H1 (cell line): Measurements from ENCODE around the gene TOPORS.
A peak's percentile ranks its signal among the peaks of the same experiment; 100 is the strongest.

Experiments
- CBX5 ChIP-seq: fragments of 300-800, 300-1000 bp; sonication (generic); IDR thresholded peaks from 2 replicates; pipeline ENCODE4 v1.7.1; 2016; ENCODE audit warnings: antibody characterized with exemption, low read length, low read depth
- CHD1 ChIP-seq: IDR thresholded peaks from 2 replicates; pipeline ENCODE4 v1.6.1; 2012; ENCODE audit warnings: low read depth, low read length, improper control_type of control experiment
- CTCF ChIP-seq, 3 experiments: IDR thresholded peaks; 1 replicate in 2 of 3; 2 replicates in 1 of 3; pipeline versions ENCODE4 v1.5.1 to v1.6.1; 2011; ENCODE audit warnings: low read length in 3 of 3, mild to moderate bottlenecking in 3 of 3, inconsistent platforms in 2 of 3, low read depth in 1 of 3, moderate library complexity in 1 of 3; ENCODE audit not compliant: insufficient read depth in 1 of 3; ENCODE audit errors: control extremely low read depth in 1 of 3
- EGR1 ChIP-seq: IDR thresholded peaks from 2 replicates; pipeline ENCODE4 v1.6.1; 2011; ENCODE audit warnings: low read depth, low read length, borderline replicate concordance
- EP300 ChIP-seq, 2 experiments: IDR thresholded peaks; 1 replicate in 1 of 2; 2 replicates in 1 of 2; pipeline ENCODE4 v1.6.1; 2011 to 2012; ENCODE audit warnings: low read depth in 2 of 2, low read length in 2 of 2, mild to moderate bottlenecking in 2 of 2, borderline replicate concordance in 1 of 2, inconsistent platforms in 1 of 2, moderate library complexity in 1 of 2
- HDAC6 ChIP-seq: IDR thresholded peaks from one replicate; pipeline ENCODE4 v1.7.1; 2012; ENCODE audit warnings: low read depth, mild to moderate bottlenecking, inconsistent platforms, low read length, moderate library complexity
- JUN ChIP-seq: IDR thresholded peaks from 2 replicates; pipeline ENCODE4 v1.6.1; 2011; ENCODE audit warnings: low read depth, mild to moderate bottlenecking, improper control_type of control experiment, low read length
- JUND ChIP-seq: IDR thresholded peaks from 2 replicates; pipeline ENCODE4 v1.6.1; 2011; ENCODE audit warnings: mild to moderate bottlenecking, improper control_type of control experiment, low read length
- POLR2A ChIP-seq, 2 experiments: IDR thresholded peaks; 1 replicate in 1 of 2; 2 replicates in 1 of 2; pipeline ENCODE4 v1.6.1; 2011; ENCODE audit warnings: low read depth in 2 of 2, low read length in 2 of 2, mild to moderate bottlenecking in 2 of 2; ENCODE audit errors: control extremely low read depth in 1 of 2
- POLR2AphosphoS5 ChIP-seq: IDR thresholded peaks from 2 replicates; pipeline ENCODE4 v1.6.1; 2011; ENCODE audit warnings: low read depth, low read length
- SP1 ChIP-seq: IDR thresholded peaks from 2 replicates; pipeline ENCODE4 v1.6.1; 2011; ENCODE audit warnings: low read depth, low read length
- SRF ChIP-seq: IDR thresholded peaks from 2 replicates; pipeline ENCODE4 v1.6.1; 2011; ENCODE audit warnings: mild to moderate bottlenecking, low read depth, low read length, moderate library complexity
- TAF1 ChIP-seq: IDR thresholded peaks from 2 replicates; pipeline ENCODE4 v1.6.1; 2011; ENCODE audit warnings: mild to moderate bottlenecking, low read depth, low read length
- YY1 ChIP-seq: IDR thresholded peaks from 2 replicates; pipeline ENCODE4 v1.6.1; 2011; ENCODE audit warnings: low read depth, mild to moderate bottlenecking, low read length

- TF ChIP-seq CTCF (IDR thresholded peaks at IDR 0.05; ENCODE audit: control extremely low read depth in 1 of 3, insufficient read depth in 1 of 3, low read depth in 1 of 3, low read length in 3 of 3) (no peak), TAF1 (peak; percentile 100), YY1 (peak; percentile 99), POLR2AphosphoS5 (peak; percentile 91), CBX5 (no peak), POLR2A (IDR thresholded peaks at IDR 0.05; ENCODE audit: control extremely low read depth in 1 of 2, low read depth in 2 of 2, low read length in 2 of 2) (peak; percentile 89 to 96), JUN (no peak), SP1 (no peak; the same call in 1 of the 2 replicates), CHD1 (no peak; the same call in 1 of the 2 replicates), EP300 (IDR thresholded peaks at IDR 0.05; ENCODE audit: borderline replicate concordance in 1 of 2, low read depth in 2 of 2, low read length in 2 of 2) (no peak; a peak in 1 of 3 replicates), EGR1 (peak; percentile 99), JUND (0 out of 2 replicates have a peak, but pooled peaks have one; percentile 8), SRF (0 out of 2 replicates have a peak, but pooled peaks have one; percentile 5), HDAC6 (no peak)
Measured at GRCh38 chr9:32552172-32552872, at the start of gene TOPORS, which contains the start of gene SMIM27.
